Measurements from ENCODE around the gene GFRA1.

The GFRA1 gene

GRCh38 chr10:116241085-116241484, 31.9 kb downstream of the GFRA1 start:
- DNase-seq (ENCODE audit: low read depth), result no peak

GRCh38 chr10:116240157-116240950, 32.7 kb downstream of the GFRA1 start:
- DNase-seq (ENCODE audit: low read depth), result no peak

GRCh38 chr10:116239229-116239628, 33.8 kb downstream of the GFRA1 start:
- DNase-seq (ENCODE audit: low read depth), result no peak

- no peak for DNase-seq (ENCODE audit: low read depth)
These were observed 35.0 kb downstream of the GFRA1 start for GRCh38 chr10:116237970-116238369.

- DNase-seq (ENCODE audit: low read depth), result no peak
These were observed 35.7 kb downstream of the GFRA1 start for GRCh38 chr10:116237260-116237659.

- no peak for DNase-seq (ENCODE audit: low read depth)
These were observed 39.8 kb downstream of the GFRA1 start for GRCh38 chr10:116233230-116233629.

GRCh38 chr10:116232613-116233012, 40.4 kb downstream of the GFRA1 start:
- DNase-seq (ENCODE audit: low read depth), result no peak

GRCh38 chr10:116226766-116227165, 46.2 kb downstream of the GFRA1 start:
- no peak for DNase-seq (ENCODE audit: low read depth)

GRCh38 chr10:116226053-116226452, 47.0 kb downstream of the GFRA1 start:
- DNase-seq (ENCODE audit: low read depth), result no peak

- DNase-seq (ENCODE audit: low read depth), result no peak
These were observed 49.7 kb downstream of the GFRA1 start for GRCh38 chr10:116223289-116223688.

GRCh38 chr10:116221053-116221452, 52.0 kb downstream of the GFRA1 start:
- DNase-seq (ENCODE audit: low read depth), result no peak

- no peak for DNase-seq (ENCODE audit: low read depth)
These were observed 56.3 kb downstream of the GFRA1 start for GRCh38 chr10:116216676-116217075.

- DNase-seq (ENCODE audit: low read depth), result no peak
These were observed 57.4 kb downstream of the GFRA1 start for GRCh38 chr10:116215651-116216050.

GRCh38 chr10:116211682-116212081, 61.3 kb downstream of the GFRA1 start:
- DNase-seq (ENCODE audit: low read depth), result no peak

GRCh38 chr10:116210588-116211346, 62.2 kb downstream of the GFRA1 start:
- no peak for DNase-seq (ENCODE audit: low read depth)

GRCh38 chr10:116209781-116210180, 63.2 kb downstream of the GFRA1 start:
- no peak for DNase-seq (ENCODE audit: low read depth)

GRCh38 chr10:116208956-116209567, 63.9 kb downstream of the GFRA1 start:
- no peak for DNase-seq (ENCODE audit: low read depth)

- DNase-seq (ENCODE audit: low read depth), result no peak
These were observed 65.3 kb downstream of the GFRA1 start for GRCh38 chr10:116207690-116208089.

- no peak for DNase-seq (ENCODE audit: low read depth)
These were observed 69.3 kb downstream of the GFRA1 start for GRCh38 chr10:116203661-116204060.

- no peak for DNase-seq (ENCODE audit: low read depth)
These were observed 71.2 kb downstream of the GFRA1 start for GRCh38 chr10:116201670-116202430.

GRCh38 chr10:116201011-116201410, 72.0 kb downstream of the GFRA1 start:
- no peak for DNase-seq (ENCODE audit: low read depth)

- DNase-seq (ENCODE audit: low read depth), result no peak
These were observed 74.3 kb downstream of the GFRA1 start for GRCh38 chr10:116198676-116199035.
